OCI-LY7 (cell line): Measurements from ENCODE around the gene FAM110D. TPM values are rescaled to one million over a fixed set of nuclear protein-coding genes. Genes with fewer than 3 reads are reported as not detected.

Experiments used
- BruUV-seq: library from RNA; stranded (reverse); fragments of 400-500 nt; replicated peaks from 2 replicates; lab custom pipeline; 2021; lab: Mats Ljungman, UMichigan
- CTCF ChIA-PET: fragments of 300-600 bp; sonication (Branson Sonifier 250); formaldehyde crosslinking; loops from one replicate; lab custom pipeline; 2022; ENCODE audit warnings: antibody characterized with exemption; ENCODE audit not compliant: unreplicated experiment; lab: Charles Lee
- POLR2A ChIA-PET: fragments of 300-600 bp; sonication (Branson Sonifier 250); formaldehyde crosslinking; loops from one replicate; lab custom pipeline; 2022; ENCODE audit warnings: antibody characterized with exemption; lab: Charles Lee
- DNase-seq: peaks from one replicate; pipeline ENCODE4 v3.0.0-alpha.2; 2015; ENCODE audit warnings: low spot score
- H2AFZ ChIP-seq: fragments of 200-600 bp; sonication (generic), shearing (Covaris generic); 2 replicates; pipeline ENCODE4 v1.6.1; 2014; ENCODE audit warnings: mild to moderate bottlenecking, antibody characterized with exemption, low read length, moderate library complexity
- H3K27ac ChIP-seq: fragments of 200-600 bp; sonication (generic); 2 replicates; pipeline ENCODE4 v1.5.1; 2014; ENCODE audit warnings: mixed run types, low read depth, mild to moderate bottlenecking, moderate library complexity, low read length, inconsistent platforms; ENCODE audit not compliant: poor library complexity, severe bottlenecking
- H3K36me3 ChIP-seq: fragments of 200-600 bp; sonication (generic); 2 replicates; pipeline ENCODE4 v1.6.1; 2014; ENCODE audit warnings: mild to moderate bottlenecking, antibody characterized with exemption, low read length, moderate library complexity, mixed read lengths; ENCODE audit not compliant: insufficient read depth
- H3K4me1 ChIP-seq: fragments of 200-600 bp; sonication (generic); 2 replicates; pipeline ENCODE4 v1.5.1; 2014; ENCODE audit warnings: mild to moderate bottlenecking, low read length; ENCODE audit not compliant: insufficient read depth, poor library complexity, severe bottlenecking
- H3K4me2 ChIP-seq: fragments of 200-600 bp; sonication (generic); 2 replicates; pipeline ENCODE4 v1.6.1; 2014; ENCODE audit warnings: mild to moderate bottlenecking, low read length
- H3K4me3 ChIP-seq: fragments of 200-600 bp; sonication (generic); 2 replicates; pipeline ENCODE4 v1.5.1; 2014; ENCODE audit warnings: mild to moderate bottlenecking, low read depth, low read length; ENCODE audit not compliant: poor library complexity, severe bottlenecking
- H3K79me2 ChIP-seq: fragments of 200-600 bp; sonication (generic); 2 replicates; pipeline ENCODE4 v1.6.1; 2016; ENCODE audit warnings: low read depth, mild to moderate bottlenecking, low read length, moderate library complexity, mixed read lengths; ENCODE audit not compliant: insufficient read depth
- H3K9me2 ChIP-seq: fragments of 200-600 bp; sonication (generic); 2 replicates; pipeline ENCODE4 v1.6.1; 2016; ENCODE audit warnings: mild to moderate bottlenecking, low read length, mixed read lengths; ENCODE audit not compliant: insufficient read depth
- H3K9me3 ChIP-seq: fragments of 200-600 bp; sonication (generic); 2 replicates; pipeline ENCODE4 v1.6.1; 2014; ENCODE audit warnings: mild to moderate bottlenecking, mixed run types, low read length, mixed read lengths
- H4K20me1 ChIP-seq: fragments of 200-600 bp; sonication (generic); 2 replicates; pipeline ENCODE4 v1.6.1; 2014; ENCODE audit warnings: mild to moderate bottlenecking, antibody characterized with exemption, low read length, moderate library complexity, mixed read lengths; ENCODE audit not compliant: insufficient read depth
- EZH2phosphoT487 ChIP-seq: fragments of 200-600 bp; sonication (generic); IDR thresholded peaks from 2 replicates; pipeline ENCODE4 v1.6.1; 2018; ENCODE audit warnings: low read depth, borderline replicate concordance, mild to moderate bottlenecking, mixed run types, antibody characterized with exemption, low read length, moderate library complexity, mixed read lengths
- intact Hi-C: fragments of 100-400 bp; cut with micrococcal nuclease; formaldehyde crosslinking; loops from one replicate; pipeline ENCODE4 v1.10.0; 2022; ENCODE audit not compliant: unreplicated experiment
- total RNA-seq, 2 experiments: library from RNA; depleted of rRNA in 1 of 2; stranded (reverse); fragments of >200 nt in 1 of 2; shearing (Covaris generic) in 1 of 2; gene quantifications; 2 replicates each; pipeline ENCODE4 v1.2.3, GENCODE V29; 2014 to 2022
- TF ChIP-seq, protein P1 (sequence below): fragments of 200-600 bp; sonication (generic); conservative IDR thresholded peaks from 2 replicates; pipeline ENCODE4 v1.5.1; 2014; ENCODE audit warnings: mild to moderate bottlenecking, antibody characterized with exemption, low read length, moderate library complexity, mixed read lengths

FAM110D gene
- total RNA-seq, 2 experiments from 2014 or later = 0.11 TPM; not detected in 1

DNA sequence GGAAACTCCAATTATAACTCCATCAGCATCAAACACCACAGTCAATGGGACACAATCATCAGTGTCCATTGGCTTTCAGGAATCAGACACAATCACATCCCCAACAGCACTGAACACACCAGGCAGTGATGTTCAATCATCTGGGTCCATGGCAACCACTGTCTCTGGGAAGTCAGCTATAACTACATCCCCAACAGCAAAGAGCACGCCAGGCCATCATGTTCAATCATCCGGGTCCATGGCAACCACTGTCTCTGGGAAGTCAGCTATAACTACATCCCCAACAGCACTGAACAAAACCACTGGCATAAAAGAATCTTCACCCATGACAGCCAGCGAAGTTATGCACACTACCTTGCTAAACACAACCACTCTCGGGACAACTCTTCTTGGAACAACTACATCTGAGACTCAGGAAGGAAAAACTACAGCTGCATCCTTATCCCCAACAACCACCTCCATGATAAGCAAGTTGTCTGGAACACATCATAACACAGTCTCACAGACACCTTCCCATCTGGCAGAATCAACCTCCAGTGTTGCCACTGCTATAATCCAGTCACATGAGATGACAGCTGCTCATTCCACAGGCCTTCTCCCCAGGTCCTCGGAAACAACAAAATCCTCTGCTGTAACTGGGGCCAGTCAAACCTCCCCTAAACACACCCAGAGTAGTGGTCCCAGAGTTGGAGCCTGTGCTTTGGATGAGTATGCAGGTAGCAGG, 51.4 kb downstream of the FAM110D start:
- Histone ChIP-seq H3K4me2 (no peak overlapping the region), H3K79me2 (no peaks in the 10 kb centered on the region), H2AFZ (no peak overlapping the region), H3K36me3 (no peaks in the 10 kb centered on the region), H3K4me3 (no peak overlapping the region), H3K9me3 (no peaks in the 10 kb centered on the region), H3K27ac (no peak overlapping the region), H4K20me1 (no peaks in the 10 kb centered on the region), H3K9me2 (no peaks in the 10 kb centered on the region), H3K4me1 (no peaks in the 10 kb centered on the region)
- intact Hi-C loops = no loop called here
- DNase-seq = no peak
- ChIA-PET POLR2A (interaction anchor here (1.0 kb wide), 1 partner anchor 27 kb away, joined by 3 read pairs; no protein-coding TSS in a partner anchor), CTCF (no interaction called here)
- no TSS peak for BruUV-seq
- TF ChIP-seq, protein P1, sequence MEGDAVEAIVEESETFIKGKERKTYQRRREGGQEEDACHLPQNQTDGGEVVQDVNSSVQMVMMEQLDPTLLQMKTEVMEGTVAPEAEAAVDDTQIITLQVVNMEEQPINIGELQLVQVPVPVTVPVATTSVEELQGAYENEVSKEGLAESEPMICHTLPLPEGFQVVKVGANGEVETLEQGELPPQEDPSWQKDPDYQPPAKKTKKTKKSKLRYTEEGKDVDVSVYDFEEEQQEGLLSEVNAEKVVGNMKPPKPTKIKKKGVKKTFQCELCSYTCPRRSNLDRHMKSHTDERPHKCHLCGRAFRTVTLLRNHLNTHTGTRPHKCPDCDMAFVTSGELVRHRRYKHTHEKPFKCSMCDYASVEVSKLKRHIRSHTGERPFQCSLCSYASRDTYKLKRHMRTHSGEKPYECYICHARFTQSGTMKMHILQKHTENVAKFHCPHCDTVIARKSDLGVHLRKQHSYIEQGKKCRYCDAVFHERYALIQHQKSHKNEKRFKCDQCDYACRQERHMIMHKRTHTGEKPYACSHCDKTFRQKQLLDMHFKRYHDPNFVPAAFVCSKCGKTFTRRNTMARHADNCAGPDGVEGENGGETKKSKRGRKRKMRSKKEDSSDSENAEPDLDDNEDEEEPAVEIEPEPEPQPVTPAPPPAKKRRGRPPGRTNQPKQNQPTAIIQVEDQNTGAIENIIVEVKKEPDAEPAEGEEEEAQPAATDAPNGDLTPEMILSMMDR = no peak
- no peak for TF ChIP-seq EZH2phosphoT487

GRCh38 chr1:26212726-26213125, 53.8 kb downstream of the FAM110D start:
- Histone ChIP-seq H3K9me3 (no peaks in the 10 kb centered on the region), H3K4me3 (no peak overlapping the region), H3K79me2 (no peaks in the 10 kb centered on the region), H3K4me2 (no peak overlapping the region), H3K9me2 (no peaks in the 10 kb centered on the region), H3K27ac (no peak overlapping the region), H3K4me1 (no peaks in the 10 kb centered on the region), H3K36me3 (no peaks in the 10 kb centered on the region), H4K20me1 (no peaks in the 10 kb centered on the region), H2AFZ (no peak overlapping the region)
- TF ChIP-seq, protein P1 = no peak
- TF ChIP-seq EZH2phosphoT487 = no peak
- no peak for DNase-seq
- intact Hi-C loops = no loop called here
- no TSS peak for BruUV-seq
- ChIA-PET POLR2A (no interaction called here), CTCF (no interaction called here)

GRCh38 chr1:26213335-26213905, 54.5 kb downstream of the FAM110D start:
- H3K27ac ChIP-seq = no peak overlapping the region
- no peaks in the 10 kb centered on the region for H3K79me2 ChIP-seq
- H3K9me2 ChIP-seq = no peaks in the 10 kb centered on the region
- no peak for DNase-seq
- TF ChIP-seq, protein P1 = no peak
- H3K4me2 ChIP-seq = no peak overlapping the region
- BruUV-seq = no TSS peak
- ChIA-PET POLR2A (interaction anchor here (0.8 kb wide), 1 partner anchor 31 kb away, joined by 3 read pairs; no protein-coding TSS in a partner anchor), CTCF (no interaction called here)
- H3K4me1 ChIP-seq = no peaks in the 10 kb centered on the region
- H4K20me1 ChIP-seq = no peaks in the 10 kb centered on the region
- no peak overlapping the region for H3K4me3 ChIP-seq
- intact Hi-C loops = no loop called here
- H3K9me3 ChIP-seq = no peaks in the 10 kb centered on the region
- H2AFZ ChIP-seq = no peak overlapping the region
- H3K36me3 ChIP-seq = no peaks in the 10 kb centered on the region
